Cerebellar cortex (tissue), 1 donor: ENCODE results near the gene RANBP1.

Experiments used
- DNase-seq: peaks from one replicate; pipeline ENCODE4 v3.0.0-alpha.2; 2015; ENCODE audit warnings: low spot score

The RANBP1 gene

DNA sequence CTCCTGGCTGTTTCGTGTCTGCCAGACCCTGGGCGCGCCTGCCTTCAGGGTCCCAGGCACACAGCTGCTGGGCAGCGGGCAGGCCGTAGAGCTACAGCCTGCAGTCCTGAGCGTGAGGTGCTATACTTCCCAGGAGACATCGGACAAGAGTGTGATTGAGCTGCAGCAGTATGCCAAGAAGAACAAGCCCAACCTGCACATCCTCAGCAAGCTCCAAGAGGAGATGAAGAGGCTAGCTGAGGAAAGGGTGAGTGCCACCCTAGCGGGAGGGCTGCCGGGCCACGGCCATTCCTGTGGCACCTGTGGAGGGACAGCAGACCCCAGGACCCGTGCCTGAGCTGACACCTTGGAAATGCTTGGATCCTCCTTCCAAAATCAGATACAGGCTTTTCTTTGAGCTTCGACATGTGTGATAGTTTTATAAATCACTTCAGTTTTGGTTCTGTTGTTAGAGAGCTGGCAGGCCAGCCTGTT is 7.1 kb upstream of the RANBP1 start:
- no peak for DNase-seq

DNA sequence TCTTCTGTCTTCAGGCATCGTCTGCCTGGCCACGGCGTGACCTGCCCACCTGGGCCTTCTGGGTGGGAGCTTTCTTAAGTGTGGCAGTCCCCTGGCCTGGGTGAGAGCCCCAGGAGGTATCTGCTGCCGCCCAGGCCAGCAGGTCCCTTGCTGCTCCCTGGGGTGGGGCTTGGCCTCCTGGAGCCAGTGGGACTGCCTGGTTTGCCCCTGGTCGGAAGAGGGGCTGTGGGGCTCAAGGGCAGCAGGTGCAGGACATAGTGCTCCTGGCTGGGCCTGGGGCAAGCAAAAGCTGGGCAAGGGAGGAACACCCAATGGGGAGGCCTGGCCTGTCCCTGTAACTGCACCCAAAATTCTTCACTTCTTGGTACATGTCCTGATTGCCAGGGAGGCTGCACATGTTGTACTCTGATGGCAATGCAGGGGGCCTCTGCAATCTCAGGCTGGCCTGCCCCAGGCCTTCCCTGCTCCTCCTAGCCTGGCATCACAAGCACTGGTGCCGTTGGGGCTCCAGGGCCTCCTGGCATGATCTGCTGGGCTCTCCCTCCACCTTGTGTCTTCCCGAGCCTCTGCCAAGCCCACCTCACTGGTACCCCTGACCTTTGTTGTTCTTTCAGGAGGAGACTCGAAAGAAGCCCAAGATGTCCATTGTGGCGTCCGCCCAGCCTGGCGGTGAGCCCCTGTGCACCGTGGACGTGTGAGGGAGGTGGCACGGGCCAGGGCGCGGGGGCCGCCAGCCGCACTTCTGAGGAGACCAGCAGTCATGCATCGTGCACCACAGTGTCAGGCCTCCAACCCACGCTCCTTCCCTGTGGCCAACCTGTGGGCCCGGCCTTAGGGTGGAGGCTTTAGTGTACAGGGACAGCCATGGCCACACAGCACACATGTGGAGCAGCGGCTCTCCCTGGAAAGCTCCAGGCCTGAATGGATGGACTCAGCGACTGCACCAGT is 6.2 kb upstream of the RANBP1 start:
- DNase-seq, result no peak

DNA sequence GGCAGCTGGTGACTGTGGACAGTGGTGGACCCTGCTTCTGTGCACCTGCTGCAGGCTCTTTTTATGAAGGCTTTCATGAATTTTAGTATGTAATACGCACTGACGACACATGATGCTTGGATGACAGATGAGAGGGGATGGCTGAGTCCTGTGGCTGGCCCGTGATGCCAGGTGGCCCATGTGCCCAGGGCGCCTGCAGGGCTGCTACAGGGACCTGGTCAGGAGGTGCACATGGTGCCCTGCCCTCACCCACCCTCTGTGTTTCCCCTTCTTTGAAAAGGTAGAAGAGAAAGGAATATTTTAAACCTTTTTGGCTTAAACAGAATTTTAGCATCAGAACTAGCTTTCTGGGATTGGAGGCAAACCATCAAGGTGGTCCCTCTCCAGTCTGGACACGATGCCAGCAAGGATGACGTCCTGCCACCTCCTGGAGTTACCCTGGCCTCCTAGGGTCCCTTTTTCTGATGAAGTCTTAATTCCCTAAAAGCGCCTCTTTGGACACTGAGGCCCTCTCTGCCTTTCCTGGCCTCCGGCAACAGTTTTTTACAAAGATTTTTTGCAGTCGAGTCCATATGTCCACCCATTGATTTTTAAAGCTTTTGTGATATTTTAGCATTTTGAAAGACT is 5.4 kb upstream of the RANBP1 start:
- no peak for DNase-seq

DNA sequence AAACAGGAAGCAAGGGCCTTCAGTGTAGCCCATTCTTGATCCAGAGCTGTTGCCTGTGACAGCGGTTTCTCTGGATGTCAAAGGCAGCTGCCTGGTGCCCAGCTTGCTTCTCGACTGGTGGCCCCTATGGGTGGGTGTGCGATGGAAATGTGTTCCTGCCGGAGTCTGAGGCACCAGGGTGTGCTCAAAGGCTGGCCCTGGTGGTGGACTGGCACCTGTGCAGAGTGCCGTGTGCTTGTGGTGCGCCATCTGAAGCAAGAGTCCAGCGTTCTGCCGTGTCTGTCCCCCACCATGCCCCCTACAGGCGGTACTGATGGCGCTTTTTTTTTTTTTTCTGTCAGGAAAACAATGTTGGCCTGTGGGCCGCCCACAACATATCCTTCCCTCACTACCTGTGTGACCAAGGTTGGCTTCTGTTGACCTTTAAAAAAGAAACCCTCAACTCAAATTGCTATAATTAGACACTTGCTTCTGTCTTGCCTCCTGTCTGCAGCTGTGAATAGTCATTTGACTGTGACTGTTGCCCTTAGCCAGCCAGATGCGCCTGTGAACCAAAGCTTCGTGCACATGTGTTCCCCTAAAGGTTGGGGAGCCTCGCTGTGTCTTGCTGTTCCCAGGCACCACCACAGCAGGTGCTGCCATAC is 4.7 kb upstream of the RANBP1 start:
- peak; percentile 54 for DNase-seq

DNA sequence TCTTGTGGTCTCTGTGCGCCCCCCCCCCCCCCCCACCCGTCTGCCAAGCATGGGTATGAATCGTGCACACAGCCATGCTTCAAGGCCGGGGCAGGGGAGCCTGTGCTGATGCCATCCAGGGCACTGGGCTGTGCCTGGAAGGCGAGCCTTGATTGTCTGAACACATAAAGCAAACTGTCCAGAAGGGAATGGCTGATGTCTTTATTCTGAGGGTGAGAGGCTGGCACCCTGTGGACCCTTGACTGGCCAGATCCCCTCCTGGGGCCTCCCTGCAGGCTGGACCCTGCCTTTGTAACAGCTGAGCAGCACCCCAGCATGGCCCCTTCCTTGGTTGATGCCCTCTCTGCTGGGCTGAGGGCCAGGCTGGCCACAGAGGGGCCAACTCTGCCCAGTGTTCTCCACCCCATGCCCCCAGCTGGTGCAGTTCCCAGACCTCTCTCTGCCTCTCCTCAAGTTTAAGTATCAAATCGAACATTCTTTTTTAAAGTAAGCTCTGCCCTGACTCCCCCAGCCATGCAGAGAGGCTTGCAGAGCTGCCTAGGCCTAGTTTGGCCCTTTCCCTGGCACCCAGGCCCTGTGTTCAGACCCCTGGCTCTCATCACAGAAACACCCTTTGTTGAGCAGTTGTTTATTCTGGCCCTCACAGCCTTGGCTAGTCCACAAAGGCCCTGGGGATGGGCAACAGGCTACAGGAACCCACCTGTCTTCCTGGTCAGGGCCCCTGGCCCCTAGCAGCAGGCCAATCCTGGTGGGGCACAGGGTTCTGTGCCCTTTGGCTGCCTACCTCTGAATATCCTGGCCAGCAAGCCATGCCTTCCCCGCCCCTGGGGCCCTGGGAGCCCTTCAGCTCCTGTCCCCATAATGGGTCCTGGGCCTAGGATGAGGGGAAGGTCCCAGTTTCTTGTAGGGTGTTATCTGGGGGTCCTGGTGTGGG is 3.9 kb upstream of the RANBP1 start:
- DNase-seq, result no peak

DNA sequence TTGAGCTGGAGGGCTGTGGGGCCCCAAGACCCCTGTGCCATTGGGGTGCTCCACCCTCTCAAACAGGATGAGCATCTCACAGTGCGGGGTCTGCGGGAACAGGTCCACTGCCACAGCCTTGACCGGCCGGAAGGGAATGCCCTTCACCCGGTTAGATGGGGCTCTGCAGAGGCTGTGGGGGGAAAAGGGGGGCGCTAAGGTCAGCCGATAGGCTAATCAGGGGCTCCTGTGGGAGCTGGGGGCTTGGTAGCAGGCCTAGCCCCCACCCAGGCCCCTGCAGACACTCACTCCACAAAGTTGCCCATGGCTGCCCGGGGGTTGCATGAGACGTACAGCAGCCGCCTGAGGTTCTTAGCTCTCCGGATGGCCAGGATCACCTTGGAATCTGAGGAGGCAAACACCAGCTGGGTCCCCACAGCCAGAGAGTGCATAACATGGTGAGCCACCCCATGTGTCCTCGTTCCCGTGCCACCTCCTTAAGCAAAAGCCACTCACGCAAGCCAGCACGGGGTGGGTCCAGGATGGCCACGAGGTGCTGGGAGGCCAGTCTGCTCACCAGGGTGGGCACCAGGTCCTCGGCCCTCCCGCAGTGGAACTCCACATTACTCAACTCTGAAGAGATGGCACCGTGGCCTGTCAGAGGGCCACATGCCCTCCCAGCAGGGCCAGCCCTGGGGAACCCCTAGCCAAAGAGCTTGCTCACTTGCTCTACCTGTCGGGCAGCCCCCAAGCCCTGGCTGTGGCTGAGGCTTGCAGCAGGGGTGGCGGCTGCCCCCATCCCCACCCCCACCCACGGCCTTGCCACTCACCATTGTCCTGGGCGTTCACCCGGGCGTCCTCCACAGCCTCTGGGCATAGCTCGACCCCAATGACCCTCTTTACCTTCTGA is 3.0 kb upstream of the RANBP1 start:
- no peak for DNase-seq

DNA sequence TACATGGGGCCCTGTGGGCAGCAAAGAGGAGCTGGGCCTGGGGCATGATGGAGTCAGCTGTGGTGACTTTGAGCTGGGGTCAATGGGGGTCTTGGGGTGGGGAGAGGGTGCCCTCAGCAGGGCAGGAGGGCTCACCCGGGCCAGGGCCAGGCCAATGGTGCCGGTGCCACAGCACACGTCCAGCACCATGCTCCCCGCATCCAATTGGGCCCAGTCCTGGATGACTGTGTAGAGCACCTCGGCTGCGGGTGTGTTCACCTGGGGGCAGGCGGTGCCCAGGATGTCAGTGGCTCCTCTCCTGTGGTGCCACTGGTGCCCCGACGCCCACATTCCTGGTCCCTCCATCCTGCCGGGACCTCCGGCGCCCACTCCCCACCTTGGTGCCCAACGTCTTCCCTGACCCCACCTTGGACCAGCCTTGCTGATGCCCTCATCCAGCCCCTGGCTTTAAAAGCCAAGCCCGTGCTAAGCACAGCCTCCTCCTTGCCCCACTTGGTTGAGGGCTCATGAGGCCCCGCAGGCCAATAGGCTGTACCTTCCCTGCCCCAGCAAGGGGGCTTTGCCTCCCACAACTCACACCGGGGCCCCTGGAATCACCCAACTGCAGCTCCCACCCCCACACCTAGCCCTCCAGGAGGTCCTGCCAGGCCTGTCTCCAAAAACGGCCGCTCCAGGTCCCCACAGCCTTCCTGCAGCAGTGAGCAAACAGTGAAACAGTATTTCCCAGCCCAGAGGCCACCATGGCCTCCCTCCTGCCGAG is 2.2 kb upstream of the RANBP1 start:
- DNase-seq, result no peak

DNA sequence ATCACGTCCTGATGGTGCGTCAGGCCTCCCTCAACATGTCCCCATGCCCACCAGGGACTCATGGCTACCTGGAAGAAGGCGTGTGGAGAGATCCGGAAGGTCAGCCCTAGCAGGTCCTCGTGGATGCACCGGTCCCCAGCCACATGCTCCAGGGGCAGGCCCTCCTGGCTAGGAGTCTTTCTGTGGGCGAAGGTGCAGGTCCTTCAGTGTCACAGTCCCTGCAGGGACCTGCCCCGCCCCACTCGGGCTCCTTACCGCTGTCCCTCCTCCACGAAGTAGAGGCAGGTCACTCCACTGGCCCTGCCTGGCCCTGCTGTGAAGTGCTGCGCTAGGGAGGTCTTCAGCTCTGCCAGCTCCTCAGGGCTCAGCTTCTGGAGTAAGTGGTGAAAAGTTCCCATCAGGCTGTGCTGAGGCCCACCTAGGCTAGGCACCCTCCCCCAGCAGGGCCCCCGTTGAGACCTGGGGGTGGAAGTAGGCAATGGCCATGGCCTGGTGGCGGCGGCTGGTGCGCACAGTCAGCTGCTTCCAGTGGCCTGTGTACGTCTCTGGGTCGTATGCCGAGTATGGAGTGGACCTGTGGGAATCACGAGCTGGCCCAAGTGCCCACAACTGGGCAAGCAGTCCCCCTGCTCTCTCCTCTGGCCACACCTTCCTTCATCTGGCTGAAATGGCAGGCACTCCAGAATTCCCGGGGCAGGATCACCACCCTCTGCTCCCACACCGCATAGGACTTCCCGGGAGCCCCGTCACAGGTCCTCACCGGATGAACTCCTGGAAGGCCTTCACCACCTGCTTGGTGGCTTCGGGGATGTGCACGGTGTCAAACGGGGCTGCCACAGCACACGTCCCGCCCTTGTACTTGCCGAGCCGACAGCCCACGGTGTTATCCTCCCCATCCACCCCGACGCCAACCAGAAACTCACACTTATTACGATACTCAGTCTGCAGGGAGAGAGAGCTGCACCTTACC is 1.1 kb upstream of the RANBP1 start:
- no peak for DNase-seq

DNA sequence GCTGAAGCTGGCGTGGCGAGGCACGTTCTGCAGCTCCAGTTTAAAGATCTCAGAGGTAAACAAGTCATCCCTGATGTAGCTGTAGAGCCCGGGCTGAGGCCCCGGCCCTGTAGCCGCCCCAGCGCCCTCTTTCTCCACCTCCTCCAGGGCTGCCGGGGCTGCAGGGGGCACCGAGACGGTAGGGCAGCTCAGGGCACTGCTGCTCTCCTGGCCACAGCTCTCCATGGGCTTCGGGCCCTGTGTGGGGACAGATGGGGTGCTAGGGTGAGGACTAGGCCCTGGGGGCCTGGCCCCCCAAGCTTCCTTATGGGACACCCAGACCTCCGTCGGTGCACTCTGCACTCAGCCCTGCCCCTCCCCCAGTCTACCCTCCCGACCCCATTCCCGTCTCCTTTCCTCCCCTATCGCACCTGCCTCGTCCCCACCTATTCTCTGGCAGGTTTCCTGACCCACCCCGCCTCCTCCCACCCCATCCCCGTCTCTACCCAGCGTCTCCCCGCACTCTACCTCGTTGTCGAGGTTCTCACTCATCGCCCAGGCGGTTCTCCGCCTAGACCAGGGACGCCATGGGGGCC is 559 bp downstream of the RANBP1 start:
- DNase-seq, result no peak

DNA sequence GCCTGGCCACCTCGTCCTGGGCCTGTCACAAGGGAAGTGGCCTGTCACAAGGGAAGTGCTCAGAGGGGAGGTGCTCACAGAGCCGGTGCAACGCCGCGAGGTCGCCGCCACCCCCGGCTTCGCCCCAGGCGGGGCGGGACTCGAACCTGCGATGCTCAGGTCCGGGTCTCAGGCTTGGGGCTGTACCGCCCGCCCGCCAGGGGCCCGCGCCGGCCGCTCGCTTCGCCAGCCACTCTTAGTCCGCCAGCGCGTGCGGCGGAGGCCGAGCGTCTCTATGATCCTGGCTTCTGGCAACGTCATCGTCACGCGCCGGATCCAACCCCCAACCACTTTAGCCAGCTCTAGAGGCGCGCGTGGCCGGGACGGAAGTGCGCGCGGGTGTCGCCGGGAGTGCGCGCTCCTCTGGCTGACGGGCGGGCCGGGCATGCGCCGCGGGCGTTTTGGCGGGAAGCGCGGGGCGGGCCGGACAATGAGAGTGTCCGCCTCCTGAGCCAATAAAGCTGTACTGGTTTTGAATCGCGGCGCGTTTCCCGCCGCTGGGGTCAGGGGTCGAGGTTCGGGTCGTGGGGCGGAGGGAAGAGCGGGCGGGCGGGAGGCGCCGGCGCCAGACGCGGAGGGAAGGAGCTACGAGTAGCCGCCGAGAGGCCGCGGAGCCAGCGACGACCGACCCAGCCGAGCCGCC is 1.2 kb downstream of the RANBP1 start, which contains the start of gene TRMT2A:
Gene TRMT2A, minus strand, starts transcription at position 276 of the 682 bp plus-strand sequence. CDS start 320 bp downstream, outside the sequence.
- peak; percentile 97 for DNase-seq

DNA sequence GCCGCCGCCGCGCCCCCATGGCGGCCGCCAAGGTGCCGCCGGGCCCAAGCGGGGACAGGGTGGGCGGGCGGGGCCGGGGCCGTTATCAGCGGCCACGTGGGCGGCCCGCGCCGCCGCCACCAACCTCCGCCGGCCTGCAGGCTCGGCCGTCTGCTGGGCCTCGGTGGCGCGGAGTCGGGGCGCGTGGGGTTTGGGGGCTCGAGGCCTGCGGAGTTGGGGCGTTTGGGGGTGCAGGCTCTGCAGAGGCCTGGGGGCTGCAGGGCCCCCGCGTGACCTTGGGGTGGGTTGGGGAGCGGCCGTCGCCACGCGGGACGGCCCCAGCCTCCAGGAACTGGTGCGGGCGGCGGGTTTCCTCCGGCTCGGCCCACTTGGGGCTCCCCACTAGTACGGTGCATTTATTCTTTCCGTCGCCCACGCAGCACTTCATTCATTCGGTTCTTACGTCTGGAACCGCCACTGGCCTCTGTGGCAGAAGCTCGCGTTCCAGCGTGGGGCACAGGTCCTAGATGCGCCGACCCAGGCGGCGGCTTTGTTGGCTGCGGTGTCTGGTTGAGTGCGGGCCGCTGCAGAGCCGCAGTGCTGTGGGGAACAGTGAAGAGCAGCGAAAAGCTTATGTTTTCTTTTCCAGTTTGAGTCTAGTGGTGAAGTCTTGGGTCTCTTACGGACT is 1.9 kb downstream of the RANBP1 start:
- no peak for DNase-seq

DNA sequence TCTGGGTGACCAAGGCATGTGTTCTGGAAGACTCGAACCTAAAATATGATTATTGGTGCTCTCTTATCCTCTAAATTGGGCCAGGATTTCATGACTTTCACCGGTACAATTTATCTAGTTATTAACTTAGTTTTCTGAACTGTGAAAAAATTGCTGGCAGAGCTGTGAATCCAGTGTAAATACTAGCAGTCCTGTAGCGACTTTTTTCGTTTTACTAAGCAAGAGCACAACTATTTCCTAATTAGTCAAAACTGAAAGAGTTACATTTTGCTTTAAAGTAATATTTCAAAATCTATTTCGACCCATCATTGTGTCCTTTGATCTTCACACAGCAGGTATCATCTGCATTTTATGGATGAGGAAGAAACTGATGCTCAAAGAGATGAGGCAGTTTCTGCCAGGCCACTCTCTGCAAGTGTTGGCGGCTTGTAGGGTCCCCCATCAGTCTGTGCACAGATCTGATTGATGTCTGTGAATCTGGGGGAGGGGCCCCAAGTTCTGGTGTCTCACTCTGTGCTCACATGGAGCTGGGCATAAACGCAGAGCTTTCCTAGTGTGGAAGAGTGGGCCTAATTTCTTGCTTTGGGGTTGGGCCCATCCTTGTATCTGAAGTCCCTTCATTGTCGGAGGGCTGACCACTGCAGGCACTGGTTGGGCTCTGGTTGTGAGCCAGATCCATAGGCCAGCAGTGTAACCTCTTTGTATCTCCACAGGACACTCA is 2.6 kb downstream of the RANBP1 start:
- DNase-seq, result no peak

DNA sequence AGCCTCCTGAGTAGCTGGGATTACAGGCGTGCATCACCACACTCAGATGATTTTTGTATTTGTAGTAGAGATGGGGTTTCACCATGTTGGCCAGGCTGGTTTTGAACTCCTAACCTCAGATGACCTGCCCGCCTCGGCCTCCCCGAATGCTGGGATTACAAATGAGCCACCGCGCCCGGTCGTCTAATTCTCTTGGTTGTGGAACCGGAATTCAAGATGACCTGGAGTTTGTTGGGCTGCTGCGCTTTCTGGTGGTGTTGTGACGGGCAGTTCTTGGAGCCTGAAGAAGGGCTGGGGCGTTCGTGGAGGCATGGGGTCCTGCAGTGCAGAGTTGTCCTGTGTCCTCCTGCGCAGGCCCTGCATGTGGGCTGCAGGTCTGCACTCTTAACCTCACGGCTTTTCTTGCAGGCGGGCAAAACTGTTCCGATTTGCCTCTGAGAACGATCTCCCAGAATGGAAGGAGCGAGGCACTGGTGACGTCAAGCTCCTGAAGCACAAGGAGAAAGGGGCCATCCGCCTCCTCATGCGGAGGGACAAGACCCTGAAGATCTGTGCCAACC is 6.0 kb downstream of the RANBP1 start:
- DNase-seq, result no peak

DNA sequence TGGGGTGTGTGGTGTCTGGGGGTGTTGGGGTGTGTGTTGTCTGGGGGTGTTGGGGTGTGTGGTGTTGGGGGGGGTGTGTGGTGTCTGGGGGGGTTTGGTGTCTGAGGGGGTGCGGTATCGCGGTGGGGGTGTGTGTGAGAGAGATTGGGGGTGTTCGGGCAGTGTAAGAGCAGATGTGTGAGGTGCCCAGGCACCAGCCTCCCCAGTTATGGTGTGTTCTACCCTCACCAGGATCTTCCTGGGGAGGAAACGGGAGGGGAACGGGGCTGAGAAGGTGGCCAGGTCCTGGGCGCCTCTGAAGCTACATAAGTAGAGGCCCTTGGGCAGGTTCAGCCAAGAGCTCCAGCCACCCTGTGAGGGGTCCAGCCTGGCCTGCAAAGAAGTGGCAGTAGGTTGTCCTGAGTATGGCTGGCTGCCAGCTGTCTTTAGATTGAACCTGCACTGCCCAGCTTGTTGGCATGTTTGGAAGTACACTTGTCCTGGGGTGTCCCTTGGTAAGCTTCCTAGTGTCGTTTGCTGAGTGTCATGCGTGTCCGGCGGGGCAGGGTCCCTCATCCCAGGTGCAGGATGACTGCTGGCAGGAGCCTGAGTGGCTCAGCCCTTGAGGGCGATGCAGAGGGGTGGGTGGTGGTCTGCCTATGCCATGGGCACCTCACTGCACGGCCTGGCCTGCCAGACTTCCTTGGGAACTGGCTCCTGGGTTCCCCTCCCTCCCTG is 7.6 kb downstream of the RANBP1 start:
- no peak for DNase-seq

DNA sequence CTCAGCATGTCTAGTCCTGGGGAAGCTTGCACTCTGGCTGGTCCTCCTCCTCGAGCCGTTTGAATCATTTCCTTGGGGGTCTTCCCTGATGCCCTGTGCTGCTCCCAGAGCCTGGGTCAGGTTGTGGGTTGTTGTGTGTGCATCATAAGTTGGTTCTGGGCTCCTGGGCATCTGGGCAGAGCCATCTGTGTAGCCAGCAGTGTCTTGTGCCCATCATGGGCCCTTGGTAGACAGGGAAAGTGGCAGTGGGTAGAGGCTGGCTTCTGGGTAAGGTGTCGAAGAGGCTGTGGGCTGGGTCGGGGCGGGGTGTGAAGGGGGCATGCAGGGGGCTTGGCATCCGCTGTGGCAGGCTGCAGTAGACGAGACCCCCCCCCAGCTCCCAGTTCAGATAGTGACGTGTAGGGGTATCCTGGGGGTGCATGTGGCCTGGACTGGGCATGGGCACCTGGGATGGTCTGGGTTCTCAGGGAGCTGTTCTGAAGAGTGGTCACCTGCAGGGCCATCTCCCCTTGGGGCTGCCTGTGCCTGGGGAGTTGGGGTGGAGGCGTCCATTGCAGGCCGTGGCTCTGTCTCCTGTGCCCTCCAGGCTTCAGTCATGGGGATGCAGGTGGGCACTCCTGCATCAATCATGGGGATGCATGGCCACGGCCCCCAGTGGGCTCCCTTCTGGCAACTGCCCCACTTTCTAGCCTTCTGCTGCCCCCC is 8.3 kb downstream of the RANBP1 start:
- no peak for DNase-seq
